Fibroblast of lung (primary cell): ENCODE measurements around the gene ZKSCAN1. TPM values are rescaled to one million over a fixed set of nuclear protein-coding genes. Genes with fewer than 3 reads are reported as not detected.

ENCODE experiments used
- DNase-seq, 2 donors: peaks; one replicate each; pipeline versions ENCODE4 v3.0.0 to v3.0.0-alpha.2; 2010; ENCODE audit warnings: low read depth in 2 of 2
- H2AFZ ChIP-seq: 2 replicates; pipeline ENCODE4 v1.5.1; 2012; ENCODE audit warnings: low read length, control low read depth, inconsistent platforms
- H3K27ac ChIP-seq: 2 replicates; pipeline ENCODE4 v1.5.1; 2011; ENCODE audit warnings: low read length, control low read depth; ENCODE audit not compliant: insufficient read depth
- H3K27me3 ChIP-seq: 2 replicates; pipeline ENCODE4 v1.5.1; 2011; ENCODE audit warnings: mild to moderate bottlenecking, low read length; ENCODE audit not compliant: control insufficient read depth, insufficient read depth
- H3K36me3 ChIP-seq: 2 replicates; pipeline ENCODE4 v1.5.1; 2011; ENCODE audit warnings: low read length; ENCODE audit not compliant: control insufficient read depth, insufficient read depth
- H3K4me1 ChIP-seq: 2 replicates; pipeline ENCODE4 v1.5.1; 2011; ENCODE audit warnings: low read length; ENCODE audit not compliant: control insufficient read depth, insufficient read depth; ENCODE audit errors: extremely low read depth
- H3K4me2 ChIP-seq: 2 replicates; pipeline ENCODE4 v1.5.1; 2011; ENCODE audit warnings: low read length, control low read depth; ENCODE audit not compliant: insufficient read depth; ENCODE audit errors: extremely low read depth
- H3K4me3 ChIP-seq, 4 experiments: fragments of 200-600 bp in 1 of 4; sonication (generic) in 1 of 4; replicated peaks in 1 of 4; 2 replicates each; pipeline ENCODE4 v1.5.1; 2011 to 2016; ENCODE audit warnings: low read length in 4 of 4, low read depth in 3 of 4, mild to moderate bottlenecking in 3 of 4, control low read depth in 2 of 4, inconsistent platforms in 1 of 4, mixed read lengths in 1 of 4; ENCODE audit not compliant: insufficient read depth in 1 of 4; ENCODE audit errors: control extremely low read depth in 1 of 4
- H3K79me2 ChIP-seq: 2 replicates; pipeline ENCODE4 v1.5.1; 2012; ENCODE audit warnings: mild to moderate bottlenecking, low read length, inconsistent platforms; ENCODE audit not compliant: control insufficient read depth, insufficient read depth
- H3K9ac ChIP-seq: 2 replicates; pipeline ENCODE4 v1.5.1; 2011; ENCODE audit warnings: mild to moderate bottlenecking, low read length, control low read depth; ENCODE audit not compliant: insufficient read depth
- H3K9me3 ChIP-seq: 2 replicates; pipeline ENCODE4 v1.5.1; 2012; ENCODE audit warnings: low read depth, low read length; ENCODE audit not compliant: control insufficient read depth, insufficient read depth
- H4K20me1 ChIP-seq: 2 replicates; pipeline ENCODE4 v1.5.1; 2011; ENCODE audit warnings: low read length; ENCODE audit not compliant: control insufficient read depth, insufficient read depth; ENCODE audit errors: extremely low read depth
- CTCF ChIP-seq, 2 donors: IDR thresholded peaks in 1 of 2; conservative IDR thresholded peaks in 1 of 2; 1 replicate in 1 of 2; 2 replicates in 1 of 2; pipeline ENCODE4 v1.5.1; 2011 to 2012; ENCODE audit warnings: low read length in 2 of 2, control low read depth in 1 of 2, inconsistent platforms in 1 of 2, low read depth in 1 of 2, mild to moderate bottlenecking in 1 of 2
- EZH2 ChIP-seq: IDR thresholded peaks from 2 replicates; pipeline ENCODE4 v1.5.1; 2012; ENCODE audit warnings: low read length, control low read depth, mild to moderate bottlenecking; ENCODE audit errors: missing control alignments
- polyA plus RNA-seq, 2 donors: library from polyadenylated mRNA; depleted of rRNA in 1 of 2; stranded (reverse) in 1 of 2; unstranded in 1 of 2; fragments of >200 nt; gene quantifications; 2 replicates each; pipeline ENCODE4 v1.2.1, GENCODE V29; 2011 to 2012; ENCODE audit warnings: missing spikeins in 1 of 2
- total RNA-seq: library from RNA; depleted of rRNA; stranded (reverse); fragments of >200 nt; gene quantifications from 2 replicates; pipeline ENCODE4 v1.2.1, GENCODE V29; 2014

The ZKSCAN1 gene
- total and polyA plus RNA-seq, 2 donors (not counting 1 experiment from before 2014, with no cell fraction given), result 25.3 to 50.2 TPM

GRCh38 chr7:100023526-100023925, 8.1 kb downstream of the ZKSCAN1 start:
- Histone ChIP-seq H3K27me3 (no peaks in the 10 kb centered on the region), H3K36me3 (peaks cover 15% of the 10 kb centered on the region), H3K4me2 (no peak overlapping the region), H3K9ac (no peak overlapping the region), H3K4me1 (no peaks in the 10 kb centered on the region), H4K20me1 (no peaks in the 10 kb centered on the region), H3K4me3 (no peak overlapping the region), H2AFZ (no peak overlapping the region), H3K9me3 (no peaks in the 10 kb centered on the region), H3K27ac (no peak overlapping the region), H3K79me2 (peaks cover 25% of the 10 kb centered on the region)
- no peak for DNase-seq
- TF ChIP-seq EZH2 (no peak), CTCF (conservative IDR thresholded peaks at IDR 0.05 in 1 of 2, IDR thresholded peaks at IDR 0.05 in 1 of 2; ENCODE audit: low read depth in 1 of 2, low read length in 2 of 2) (no peak)

- Histone ChIP-seq H3K4me2 (no peak overlapping the region), H3K36me3 (peaks cover 15% of the 10 kb centered on the region), H3K4me1 (no peaks in the 10 kb centered on the region), H3K27ac (no peak overlapping the region), H3K4me3 (no peak overlapping the region), H3K9ac (no peak overlapping the region), H3K79me2 (peaks cover 19% of the 10 kb centered on the region), H2AFZ (no peak overlapping the region), H4K20me1 (no peaks in the 10 kb centered on the region), H3K9me3 (no peaks in the 10 kb centered on the region), H3K27me3 (no peaks in the 10 kb centered on the region)
- TF ChIP-seq EZH2, result no peak
- TF ChIP-seq CTCF (conservative IDR thresholded peaks at IDR 0.05 in 1 of 2, IDR thresholded peaks at IDR 0.05 in 1 of 2; ENCODE audit: low read depth in 1 of 2, low read length in 2 of 2), result no peak
- DNase-seq, result no peak
These were observed 8.7 kb downstream of the ZKSCAN1 start for GRCh38 chr7:100024020-100024619.

GRCh38 chr7:100027197-100027596, 11.8 kb downstream of the ZKSCAN1 start:
- Histone ChIP-seq H3K27me3 (no peaks in the 10 kb centered on the region), H3K4me3 (no peak overlapping the region), H3K36me3 (peaks cover 21% of the 10 kb centered on the region), H3K27ac (no peak overlapping the region), H2AFZ (no peak overlapping the region), H3K79me2 (peaks cover 5% of the 10 kb centered on the region), H3K4me2 (no peak overlapping the region), H3K4me1 (no peaks in the 10 kb centered on the region), H3K9ac (no peak overlapping the region), H4K20me1 (no peaks in the 10 kb centered on the region), H3K9me3 (no peaks in the 10 kb centered on the region)
- no peak for DNase-seq
- TF ChIP-seq CTCF (conservative IDR thresholded peaks at IDR 0.05 in 1 of 2, IDR thresholded peaks at IDR 0.05 in 1 of 2; ENCODE audit: low read depth in 1 of 2, low read length in 2 of 2), result no peak
- no peak for TF ChIP-seq EZH2
